Right atrium auricular region (tissue), 2 donors: ENCODE results near the gene IGFN1. TPM values are rescaled to one million over a fixed set of nuclear protein-coding genes. Genes with fewer than 3 reads are reported as not detected.

Experiments
- DNase-seq: peaks from one replicate; pipeline ENCODE4 v3.0.0-alpha.2; 2019; ENCODE audit warnings: low spot score
- H3K27ac ChIP-seq, 2 donors: fragments of 200-600 bp; sonication (generic); 1 replicate in 1 of 2; 2 replicates in 1 of 2; pipeline ENCODE4 v1.5.1; 2016 to 2019
- H3K27me3 ChIP-seq, 2 donors: fragments of 200-600 bp; sonication (generic); one replicate each; pipeline versions ENCODE4 v1.5.1 to v1.6.0; 2017 to 2019
- H3K36me3 ChIP-seq: fragments of 200-600 bp; sonication (generic); one replicate; pipeline ENCODE4 v1.5.1; 2016
- H3K4me1 ChIP-seq, 2 donors: fragments of 200-600 bp; sonication (generic); one replicate each; pipeline versions ENCODE4 v1.5.1 to v1.6.0; 2017 to 2019
- H3K4me3 ChIP-seq, 2 donors: fragments of 200-600 bp; sonication (generic); 1 replicate in 1 of 2; 2 replicates in 1 of 2; pipeline ENCODE4 v1.5.1; 2017 to 2019; ENCODE audit warnings: mild to moderate bottlenecking in 1 of 2, moderate library complexity in 1 of 2
- H3K9me3 ChIP-seq, 2 donors: fragments of 200-600 bp; sonication (generic); one replicate each; pipeline ENCODE4 v1.5.1; 2019
- CTCF ChIP-seq, 2 donors: fragments of 200-600 bp; sonication (generic); IDR thresholded peaks; one replicate each; pipeline ENCODE4 v1.5.1; 2019; ENCODE audit warnings: antibody characterized with exemption in 2 of 2
- total RNA-seq, 2 donors: library from RNA; depleted of rRNA; stranded (reverse); fragments of >200 nt; gene quantifications; one replicate each; pipeline ENCODE4 v1.1.0, GENCODE V29; 2016

Gene IGFN1
- total RNA-seq, 2 donors from 2014 or later = not detected

DNA sequence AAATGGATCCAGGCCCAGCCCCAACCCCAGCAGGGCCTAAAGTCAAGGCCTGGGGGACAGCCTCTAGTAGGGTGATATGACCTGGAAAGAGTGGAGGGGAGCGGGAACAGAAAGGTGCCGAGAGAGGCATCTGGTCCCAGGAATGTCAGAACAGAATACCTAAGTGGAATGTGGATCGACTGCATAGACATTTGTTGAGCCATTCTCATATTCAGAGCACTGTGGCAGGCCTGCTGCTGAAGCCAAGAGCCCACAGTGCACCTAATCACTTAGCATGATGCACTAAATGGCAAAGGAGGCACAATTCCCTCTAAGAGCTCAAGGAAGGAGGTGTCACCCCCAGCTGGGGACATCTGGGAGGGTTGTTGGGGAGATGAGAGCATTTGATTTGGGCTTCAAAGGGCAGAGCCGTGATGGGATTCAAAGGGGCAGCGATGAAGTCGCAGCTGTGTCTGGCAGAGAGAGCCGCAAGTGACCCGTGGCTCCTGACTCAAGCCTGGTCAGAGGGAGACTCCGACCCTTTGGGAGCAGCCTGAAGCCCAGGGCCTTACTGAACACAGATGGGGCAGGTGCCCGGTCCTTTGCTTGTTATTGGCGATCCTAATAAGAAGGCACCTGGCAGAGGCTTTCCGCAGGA, 84.1 kb downstream of the IGFN1 start:
- peaks cover 0 to 4% of the 10 kb centered on the region in 2 donors for H3K4me1 ChIP-seq
- H3K27me3 ChIP-seq = no peaks in the 10 kb centered on the region
- peak overlapping the region; percentile 26 to 66 for H3K27ac ChIP-seq
- H3K4me3 ChIP-seq = no peak overlapping the region
- H3K9me3 ChIP-seq = no peaks in the 10 kb centered on the region
- no peaks in the 10 kb centered on the region for H3K36me3 ChIP-seq
- DNase-seq = no peak
- no peak for TF ChIP-seq CTCF (IDR thresholded peaks at IDR 0.05)

DNA sequence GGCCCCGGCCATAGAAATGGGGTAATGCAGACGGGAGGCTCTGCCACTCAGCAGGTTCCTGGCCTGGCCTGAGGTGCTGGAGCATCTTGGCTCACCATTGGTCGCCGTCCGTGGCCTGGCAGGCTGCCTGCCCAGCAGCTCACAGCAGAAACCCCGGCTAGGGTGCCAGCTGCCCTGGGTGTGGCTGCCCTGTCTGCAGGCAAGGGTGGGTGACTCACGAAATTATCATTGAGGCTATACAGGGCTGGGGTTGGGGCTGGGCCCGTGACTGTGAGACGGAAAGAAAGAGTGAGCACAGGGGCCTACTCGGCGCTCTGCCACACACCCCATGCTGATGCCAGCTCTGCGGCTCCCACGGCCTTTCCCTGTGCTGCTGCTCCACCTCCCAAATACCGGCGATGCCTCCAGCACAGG, 84.6 kb downstream of the IGFN1 start:
- Histone ChIP-seq H3K9me3 (no peaks in the 10 kb centered on the region), H3K27me3 (no peaks in the 10 kb centered on the region), H3K4me3 (no peak overlapping the region), H3K36me3 (no peaks in the 10 kb centered on the region), H3K27ac (peak overlapping the region; percentile 26 to 68), H3K4me1 (peaks cover 0 to 4% of the 10 kb centered on the region in 2 donors)
- TF ChIP-seq CTCF (IDR thresholded peaks at IDR 0.05) = no peak
- peak; percentile 67 for DNase-seq

GRCh38 chr1:201276891-201277290, 86.3 kb downstream of the IGFN1 start:
- Histone ChIP-seq H3K4me3 (no peak overlapping the region), H3K27ac (no peak overlapping the region), H3K9me3 (no peaks in the 10 kb centered on the region), H3K27me3 (no peaks in the 10 kb centered on the region), H3K36me3 (no peaks in the 10 kb centered on the region), H3K4me1 (peaks cover 0 to 4% of the 10 kb centered on the region in 2 donors)
- DNase-seq = no peak
- no peak for TF ChIP-seq CTCF (IDR thresholded peaks at IDR 0.05)

DNA sequence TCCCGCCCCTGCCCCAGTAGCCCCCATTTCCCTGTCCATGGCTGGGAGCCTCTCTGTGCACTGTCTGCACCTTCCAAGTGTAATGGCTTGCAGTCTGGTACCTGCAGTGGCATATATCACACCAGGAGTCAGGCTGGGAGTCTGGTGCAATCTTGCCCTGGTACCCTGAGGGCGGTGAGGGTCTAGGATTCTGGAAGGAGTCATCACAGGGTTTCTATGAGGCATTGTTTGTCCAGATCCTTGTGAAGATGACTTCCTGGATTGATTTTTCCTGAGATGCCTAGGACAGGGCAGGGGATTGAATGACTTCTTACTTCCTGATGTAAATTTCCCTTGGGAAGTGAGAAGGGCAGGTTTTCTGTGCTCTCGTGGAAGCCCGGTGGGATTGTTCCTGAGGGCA, 86.8 kb downstream of the IGFN1 start:
- Histone ChIP-seq H3K27ac (no peak overlapping the region), H3K4me1 (peaks cover 0 to 4% of the 10 kb centered on the region in 2 donors), H3K27me3 (no peaks in the 10 kb centered on the region), H3K4me3 (no peak overlapping the region), H3K36me3 (no peaks in the 10 kb centered on the region), H3K9me3 (no peaks in the 10 kb centered on the region)
- TF ChIP-seq CTCF (IDR thresholded peaks at IDR 0.05) = no peak
- no peak for DNase-seq

Other genes starting within 250 kb of the IGFN1 start
- gene KIF21B, start 167.1 kb upstream of the IGFN1 start, total RNA-seq = 1 to 10 TPM in 1 of 2 donors, under 1 TPM in 1; 0.48 to 1.5 TPM
- not detected for gene CACNA1S, start 78.4 kb upstream of the IGFN1 start, total RNA-seq
- gene ASCL5, start 63.6 kb upstream of the IGFN1 start, total RNA-seq = not detected
- 10 to 100 TPM; 41.8 to 63.4 TPM for gene TMEM9, start 36.4 kb upstream of the IGFN1 start, total RNA-seq
- gene PKP1, start 92.7 kb downstream of the IGFN1 start, total RNA-seq = 1 to 10 TPM in 1 of 2 donors, not detected in 1; 2.3 TPM
- gene TNNT2, start 186.9 kb downstream of the IGFN1 start, total RNA-seq = over 10,000 TPM in 1 of 2 donors, 1,000 to 10,000 TPM in 1; 4,112 to 12,321 TPM
- 1 to 10 TPM; 1.4 to 8.8 TPM for gene LAD1, start 208.5 kb downstream of the IGFN1 start, total RNA-seq
- gene TNNI1, start 230.9 kb downstream of the IGFN1 start, total RNA-seq = 100 to 1,000 TPM in 1 of 2 donors, 10 to 100 TPM in 1; 17.5 to 177 TPM